Transverse colon (tissue), 4 donors: ENCODE measurements around the gene GALNT18. TPM values are rescaled to one million over a fixed set of nuclear protein-coding genes. Genes with fewer than 3 reads are reported as not detected.

Source experiments
- DNase-seq: peaks from one replicate; pipeline ENCODE4 v3.0.0-alpha.2; 2019
- H3K27ac ChIP-seq, 4 donors: fragments of 200-600 bp; sonication (generic); 2 replicates each; pipeline ENCODE4 v1.5.1; 2016 to 2018; ENCODE audit warnings: inconsistent platforms in 4 of 4
- H3K27me3 ChIP-seq: fragments of 200-600 bp; sonication (generic); 2 replicates; pipeline ENCODE4 v1.5.1; 2017; ENCODE audit warnings: inconsistent platforms
- H3K36me3 ChIP-seq, 4 donors: fragments of 200-600 bp; sonication (generic); 2 replicates each; pipeline ENCODE4 v1.5.1; 2017 to 2019; ENCODE audit warnings: inconsistent platforms in 4 of 4
- H3K4me1 ChIP-seq, 4 donors: fragments of 200-600 bp; sonication (generic); 2 replicates each; pipeline ENCODE4 v1.5.1; 2017 to 2020; ENCODE audit warnings: inconsistent platforms in 4 of 4
- H3K4me3 ChIP-seq, 4 donors: fragments of 200-600 bp; sonication (generic); 1 replicate in 1 of 4; 2 replicates in 3 of 4; pipeline versions ENCODE4 v1.5.1 to v1.6.1; 2017 to 2019; ENCODE audit warnings: inconsistent platforms in 4 of 4
- H3K9me3 ChIP-seq, 2 donors: fragments of 200-600 bp; sonication (generic); 2 replicates each; pipeline ENCODE4 v1.5.1; 2017 to 2019; ENCODE audit warnings: inconsistent platforms in 2 of 2
- EP300 ChIP-seq: sonication (generic); formaldehyde crosslinking; IDR thresholded peaks from one replicate; pipeline ENCODE4 v1.6.1; 2017; ENCODE audit warnings: antibody characterized with exemption, low read depth
- POLR2A ChIP-seq: fragments of 450-650 bp; IDR thresholded peaks from one replicate; pipeline ENCODE4 v1.6.1; 2016; ENCODE audit warnings: antibody characterized with exemption, mild to moderate bottlenecking, moderate library complexity
- POLR2AphosphoS5 ChIP-seq, 3 donors: sonication (generic); formaldehyde crosslinking; IDR thresholded peaks; one replicate each; pipeline ENCODE4 v1.6.1; 2016; ENCODE audit warnings: antibody characterized with exemption in 3 of 3
- WGBS, 2 donors: methylation state at CpG; one replicate each; pipeline ENCODE4 v1.1.5; 2018; ENCODE audit warnings: low coverage in 1 of 2; 5-methylcytosine and 5-hydroxymethylcytosine counted together
- in situ Hi-C, 4 donors: fragments of 200-750 bp; cut with MboI; loops; one replicate each; pipeline versions ENCODE4 v1.15.0 to v1.15.1; 2017; ENCODE audit warnings: low sequenced_read_pairs in 3 of 4, low pct_ligation_motif_present in 1 of 4, low pct_unique_long_range_greater_than_20kb in 1 of 4
- intact Hi-C: fragments of 100-400 bp; cut with DNase I; formaldehyde crosslinking; loops from one replicate; pipeline ENCODE4 v1.15.1; 2023; ENCODE audit warnings: low total_unique reads
- total RNA-seq, 4 donors: library from RNA; depleted of rRNA; stranded (reverse); fragments of >200 nt; gene quantifications; one replicate each; pipeline ENCODE4 v1.1.0, GENCODE V29; 2016
- TF ChIP-seq, protein P1 (sequence below), 5 experiments: fragments of 200-600 bp in 3 of 5; fragments of 450-650 bp in 2 of 5; sonication (generic) in 3 of 5; IDR thresholded peaks; 1 replicate in 2 of 5; 2 replicates in 3 of 5; pipeline ENCODE4 v1.5.1; 2016 to 2017; ENCODE audit warnings: antibody characterized with exemption in 5 of 5, inconsistent platforms in 3 of 5, mild to moderate bottlenecking in 2 of 5, moderate library complexity in 1 of 5

Gene GALNT18
- total RNA-seq, 4 donors from 2014 or later, result 5.6 to 22.1 (median 8.4) TPM

DNA sequence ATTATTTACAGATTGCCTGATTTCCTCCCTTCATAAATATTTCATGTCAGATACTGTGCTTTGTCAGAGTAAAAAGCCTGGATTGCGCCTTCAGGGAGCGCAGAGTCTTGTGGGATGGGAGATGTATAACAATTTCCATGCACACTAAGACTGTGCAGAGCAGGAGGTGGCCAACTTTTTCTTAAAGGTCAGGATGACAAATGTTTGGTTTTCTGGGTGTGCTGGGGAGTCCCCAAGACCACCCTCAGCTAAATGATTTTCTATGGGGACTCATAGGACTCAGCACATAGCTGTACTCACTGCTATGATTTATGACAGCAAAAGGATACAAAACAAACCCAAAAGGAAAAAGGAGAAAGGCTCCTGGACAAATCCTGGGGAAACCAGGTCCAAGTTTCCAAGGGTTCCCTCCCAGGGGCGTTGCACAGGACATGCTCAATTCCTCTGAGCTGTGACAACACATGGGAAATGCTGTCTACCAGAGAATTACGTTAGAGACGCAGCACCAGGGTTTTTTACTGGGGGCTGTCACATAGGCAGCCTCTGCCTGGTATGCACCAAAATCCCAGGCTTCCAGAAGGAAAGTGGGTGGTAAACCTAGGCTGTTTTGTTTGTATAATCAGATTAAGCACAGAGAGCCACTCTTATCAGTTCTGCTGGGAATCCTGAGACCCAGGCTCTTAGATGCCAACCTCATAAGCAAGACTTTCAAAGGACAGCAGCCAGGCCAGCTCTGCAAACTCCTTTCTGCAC is 327.8 kb downstream of the GALNT18 start:
- in situ Hi-C loops, result no loop called here
- WGBS, 2 donors, result 66% methylated on average over 5 of the region's 5 CpGs; no CpG with 5 or more reads in 1 of the 2 donors

DNA sequence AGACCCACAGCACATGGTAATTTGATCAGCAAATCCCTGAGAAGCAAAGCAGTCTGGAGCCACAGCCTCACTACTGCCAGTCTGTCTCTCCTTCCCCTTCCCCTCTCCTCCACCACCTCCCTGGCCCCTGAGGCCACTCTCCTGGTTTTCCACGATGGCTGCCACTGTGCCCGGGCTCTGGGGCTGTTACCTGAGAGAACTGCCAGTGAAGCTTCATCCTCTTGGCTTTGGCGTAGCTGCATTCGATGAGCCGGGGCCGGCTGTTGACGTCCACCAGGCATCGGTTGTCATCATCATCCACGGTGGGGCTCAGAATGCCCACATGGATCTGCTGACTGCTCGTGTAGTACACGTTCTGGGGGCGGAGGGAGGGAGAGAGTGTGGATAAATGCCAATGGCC is 329.0 kb downstream of the GALNT18 start:
- no peaks in the 10 kb centered on the region for H3K36me3 ChIP-seq
- no peaks in the 10 kb centered on the region for H3K4me1 ChIP-seq
- no peaks in the 10 kb centered on the region for H3K27me3 ChIP-seq
- 81 to 86% methylated on average over 8 to 12 of the region's 12 CpGs for WGBS, 2 donors
- H3K9me3 ChIP-seq, result no peaks in the 10 kb centered on the region
- TF ChIP-seq EP300 (no peak), POLR2A (no peak), POLR2AphosphoS5 (IDR thresholded peaks at IDR 0.05) (no peak)
- TF ChIP-seq, protein P1, sequence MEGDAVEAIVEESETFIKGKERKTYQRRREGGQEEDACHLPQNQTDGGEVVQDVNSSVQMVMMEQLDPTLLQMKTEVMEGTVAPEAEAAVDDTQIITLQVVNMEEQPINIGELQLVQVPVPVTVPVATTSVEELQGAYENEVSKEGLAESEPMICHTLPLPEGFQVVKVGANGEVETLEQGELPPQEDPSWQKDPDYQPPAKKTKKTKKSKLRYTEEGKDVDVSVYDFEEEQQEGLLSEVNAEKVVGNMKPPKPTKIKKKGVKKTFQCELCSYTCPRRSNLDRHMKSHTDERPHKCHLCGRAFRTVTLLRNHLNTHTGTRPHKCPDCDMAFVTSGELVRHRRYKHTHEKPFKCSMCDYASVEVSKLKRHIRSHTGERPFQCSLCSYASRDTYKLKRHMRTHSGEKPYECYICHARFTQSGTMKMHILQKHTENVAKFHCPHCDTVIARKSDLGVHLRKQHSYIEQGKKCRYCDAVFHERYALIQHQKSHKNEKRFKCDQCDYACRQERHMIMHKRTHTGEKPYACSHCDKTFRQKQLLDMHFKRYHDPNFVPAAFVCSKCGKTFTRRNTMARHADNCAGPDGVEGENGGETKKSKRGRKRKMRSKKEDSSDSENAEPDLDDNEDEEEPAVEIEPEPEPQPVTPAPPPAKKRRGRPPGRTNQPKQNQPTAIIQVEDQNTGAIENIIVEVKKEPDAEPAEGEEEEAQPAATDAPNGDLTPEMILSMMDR (IDR thresholded peaks at IDR 0.05), result no peak
- intact Hi-C loops (no loop called here), in situ Hi-C loops (no loop called here)
- H3K4me3 ChIP-seq, result no peak overlapping the region
- DNase-seq, result no peak
- H3K27ac ChIP-seq, result no peak overlapping the region

More for the DNA sequence above, 327.8 kb downstream of the GALNT18 start:
- Histone ChIP-seq H3K36me3 (no peaks in the 10 kb centered on the region), H3K4me1 (no peaks in the 10 kb centered on the region), H3K4me3 (no peak overlapping the region), H3K9me3 (no peaks in the 10 kb centered on the region), H3K27me3 (no peaks in the 10 kb centered on the region), H3K27ac (no peak overlapping the region)
- DNase-seq, result no peak
- intact Hi-C loops, result no loop called here
- TF ChIP-seq POLR2A (no peak), EP300 (no peak), POLR2AphosphoS5 (IDR thresholded peaks at IDR 0.05) (no peak)
- TF ChIP-seq, protein P1 (IDR thresholded peaks at IDR 0.05), result no peak

GRCh38 chr11:11291041-11292015 is 330.5 kb downstream of the GALNT18 start:
- intact Hi-C loops (no loop called here), in situ Hi-C loops (no loop called here)
- no peak for DNase-seq
- H3K36me3 ChIP-seq, result no peaks in the 10 kb centered on the region
- no peak overlapping the region for H3K27ac ChIP-seq
- TF ChIP-seq POLR2AphosphoS5 (IDR thresholded peaks at IDR 0.05), result no peak
- TF ChIP-seq, protein P1 (IDR thresholded peaks at IDR 0.05), result no peak
- no peak for TF ChIP-seq EP300
- no peak for TF ChIP-seq POLR2A
- no peak overlapping the region for H3K4me3 ChIP-seq
- H3K9me3 ChIP-seq, result no peaks in the 10 kb centered on the region
- WGBS, 2 donors, result 67 to 80% methylated on average over 1 to 5 of the region's 5 CpGs
- H3K4me1 ChIP-seq, result no peaks in the 10 kb centered on the region
- no peaks in the 10 kb centered on the region for H3K27me3 ChIP-seq

DNA sequence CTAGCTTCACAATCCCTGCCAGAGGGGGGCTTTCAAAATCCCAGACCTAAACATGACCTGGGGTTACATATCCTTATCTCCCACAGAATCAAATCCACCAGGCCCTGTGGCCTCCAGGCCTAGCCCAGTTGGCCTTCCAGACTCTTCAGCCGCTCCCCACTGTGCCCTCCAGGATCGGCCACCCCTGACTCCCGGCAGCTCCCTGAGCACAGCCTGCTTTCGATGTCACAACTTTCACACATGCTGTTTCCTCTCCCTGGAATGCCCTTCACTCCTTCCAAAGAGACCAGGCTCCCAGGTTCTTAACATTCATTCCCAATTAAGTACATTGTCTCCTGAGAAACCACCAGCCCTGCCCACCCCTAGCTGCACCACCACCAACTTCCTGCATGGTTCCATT is 331.5 kb downstream of the GALNT18 start:
- H3K9me3 ChIP-seq, result no peaks in the 10 kb centered on the region
- TF ChIP-seq POLR2A (no peak), POLR2AphosphoS5 (IDR thresholded peaks at IDR 0.05) (no peak), EP300 (no peak)
- TF ChIP-seq, protein P1 (IDR thresholded peaks at IDR 0.05), result no peak
- WGBS, 2 donors, result 89 to 92% methylated on average over 4 of the region's 4 CpGs
- no peak overlapping the region for H3K4me3 ChIP-seq
- intact Hi-C loops (no loop called here), in situ Hi-C loops (no loop called here)
- no peak overlapping the region for H3K27ac ChIP-seq
- DNase-seq, result no peak
- H3K4me1 ChIP-seq, result no peaks in the 10 kb centered on the region
- no peaks in the 10 kb centered on the region for H3K27me3 ChIP-seq
- no peaks in the 10 kb centered on the region for H3K36me3 ChIP-seq
